Measurements from ENCODE around the gene LEF1. TPM values are rescaled to one million over a fixed set of nuclear protein-coding genes. Genes with fewer than 3 reads are reported as not detected.

The LEF1 gene
- polyA plus RNA-seq, 1 donor (not counting 4 experiments of a cell fraction or from before 2014, with no cell fraction given) = 1.5 TPM

- no peak overlapping the region for H3K4me3 ChIP-seq (ENCODE audit: control insufficient read depth in 2 of 3, extremely low read depth in 1 of 3, insufficient read depth in 2 of 3, low read depth in 1 of 3, low read length in 3 of 3)
- H4K20me1 ChIP-seq (ENCODE audit: control insufficient read depth, extremely low read depth, insufficient read depth, low read length) = no peaks in the 10 kb centered on the region
- TF ChIP-seq, protein P1, sequence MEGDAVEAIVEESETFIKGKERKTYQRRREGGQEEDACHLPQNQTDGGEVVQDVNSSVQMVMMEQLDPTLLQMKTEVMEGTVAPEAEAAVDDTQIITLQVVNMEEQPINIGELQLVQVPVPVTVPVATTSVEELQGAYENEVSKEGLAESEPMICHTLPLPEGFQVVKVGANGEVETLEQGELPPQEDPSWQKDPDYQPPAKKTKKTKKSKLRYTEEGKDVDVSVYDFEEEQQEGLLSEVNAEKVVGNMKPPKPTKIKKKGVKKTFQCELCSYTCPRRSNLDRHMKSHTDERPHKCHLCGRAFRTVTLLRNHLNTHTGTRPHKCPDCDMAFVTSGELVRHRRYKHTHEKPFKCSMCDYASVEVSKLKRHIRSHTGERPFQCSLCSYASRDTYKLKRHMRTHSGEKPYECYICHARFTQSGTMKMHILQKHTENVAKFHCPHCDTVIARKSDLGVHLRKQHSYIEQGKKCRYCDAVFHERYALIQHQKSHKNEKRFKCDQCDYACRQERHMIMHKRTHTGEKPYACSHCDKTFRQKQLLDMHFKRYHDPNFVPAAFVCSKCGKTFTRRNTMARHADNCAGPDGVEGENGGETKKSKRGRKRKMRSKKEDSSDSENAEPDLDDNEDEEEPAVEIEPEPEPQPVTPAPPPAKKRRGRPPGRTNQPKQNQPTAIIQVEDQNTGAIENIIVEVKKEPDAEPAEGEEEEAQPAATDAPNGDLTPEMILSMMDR (optimal IDR thresholded peaks at IDR 0.05 in 1 of 3, IDR thresholded peaks at IDR 0.05 in 1 of 3, conservative IDR thresholded peaks at IDR 0.05 in 1 of 3; ENCODE audit: extremely low read depth in 1 of 3, insufficient read depth in 2 of 3, low read length in 3 of 3) = no peak
- no peak for TF ChIP-seq EZH2 (IDR thresholded peaks at IDR 0.05; ENCODE audit: low read length)
- H3K4me2 ChIP-seq (ENCODE audit: control insufficient read depth, extremely low read depth, insufficient read depth, low read depth, low read length) = no peak overlapping the region
- no peaks in the 10 kb centered on the region for H3K9me3 ChIP-seq (ENCODE audit: control insufficient read depth, low read depth, low read length)
- no peaks in the 10 kb centered on the region for H3K79me2 ChIP-seq (ENCODE audit: control insufficient read depth, insufficient read depth, low read length)
- DNase-seq (ENCODE audit: low read depth, low spot score) (no peak), FAIRE-seq (no peak)
- no peaks in the 10 kb centered on the region for H3K4me1 ChIP-seq (ENCODE audit: control insufficient read depth, extremely low read depth, insufficient read depth, low read length)
- no peak overlapping the region for H2AFZ ChIP-seq (ENCODE audit: control insufficient read depth, low read length)
- H3K36me3 ChIP-seq (ENCODE audit: control insufficient read depth in 2 of 2, extremely low read depth in 1 of 2, insufficient read depth in 2 of 2, low read length in 2 of 2) = no peaks in the 10 kb centered on the region
- dilution Hi-C loops (cut with MboI; ENCODE audit: extremely low pct_ligation_motif_present, low sequenced_read_pairs) = no loop called here
- H3K9ac ChIP-seq (ENCODE audit: control insufficient read depth, extremely low read depth, insufficient read depth, low read length) = no peak overlapping the region
- H3K27ac ChIP-seq (ENCODE audit: control insufficient read depth, insufficient read depth, low read length) = no peak overlapping the region
- no peaks in the 10 kb centered on the region for H3K27me3 ChIP-seq (ENCODE audit: control insufficient read depth, extremely low read depth, insufficient read depth, low read length)
- H3K9me1 ChIP-seq (ENCODE audit: control insufficient read depth, extremely low read depth, insufficient read depth, low read length) = no peaks in the 10 kb centered on the region
Measured at GRCh38 chr4:108048157-108048556, 120.6 kb downstream of the LEF1 start.

DNA sequence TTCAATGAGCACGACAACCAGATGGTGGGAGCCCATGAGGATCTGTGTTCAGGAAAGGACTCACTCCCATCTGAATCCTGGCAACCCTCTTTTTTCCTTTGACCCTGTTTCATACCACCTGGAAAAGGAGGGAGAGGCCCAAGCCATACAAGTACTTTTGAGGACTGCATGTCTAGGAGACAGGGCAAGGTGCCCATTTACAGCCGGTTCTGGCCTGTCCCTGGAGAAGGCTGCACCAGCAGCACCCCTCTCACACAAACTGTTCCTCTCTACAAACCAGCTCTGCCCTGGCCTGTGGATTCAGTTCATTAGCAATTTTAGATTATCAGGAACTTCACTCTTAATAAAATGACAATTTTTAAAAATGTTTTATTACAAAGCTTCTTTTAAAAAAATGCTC, 121.5 kb downstream of the LEF1 start:
- Histone ChIP-seq H3K79me2 (ENCODE audit: control insufficient read depth, insufficient read depth, low read length) (no peaks in the 10 kb centered on the region), H3K9me1 (ENCODE audit: control insufficient read depth, extremely low read depth, insufficient read depth, low read length) (no peaks in the 10 kb centered on the region), H2AFZ (ENCODE audit: control insufficient read depth, low read length) (no peak overlapping the region), H3K9me3 (ENCODE audit: control insufficient read depth, low read depth, low read length) (no peaks in the 10 kb centered on the region), H3K4me1 (ENCODE audit: control insufficient read depth, extremely low read depth, insufficient read depth, low read length) (no peaks in the 10 kb centered on the region), H3K36me3 (ENCODE audit: control insufficient read depth in 2 of 2, extremely low read depth in 1 of 2, insufficient read depth in 2 of 2, low read length in 2 of 2) (no peaks in the 10 kb centered on the region), H3K27ac (ENCODE audit: control insufficient read depth, insufficient read depth, low read length) (no peak overlapping the region), H3K4me3 (ENCODE audit: control insufficient read depth in 2 of 3, extremely low read depth in 1 of 3, insufficient read depth in 2 of 3, low read depth in 1 of 3, low read length in 3 of 3) (no peak overlapping the region), H3K9ac (ENCODE audit: control insufficient read depth, extremely low read depth, insufficient read depth, low read length) (no peak overlapping the region), H3K27me3 (ENCODE audit: control insufficient read depth, extremely low read depth, insufficient read depth, low read length) (no peaks in the 10 kb centered on the region), H4K20me1 (ENCODE audit: control insufficient read depth, extremely low read depth, insufficient read depth, low read length) (no peaks in the 10 kb centered on the region), H3K4me2 (ENCODE audit: control insufficient read depth, extremely low read depth, insufficient read depth, low read depth, low read length) (no peak overlapping the region)
- TF ChIP-seq, protein P1 (optimal IDR thresholded peaks at IDR 0.05 in 1 of 3, IDR thresholded peaks at IDR 0.05 in 1 of 3, conservative IDR thresholded peaks at IDR 0.05 in 1 of 3; ENCODE audit: extremely low read depth in 1 of 3, insufficient read depth in 2 of 3, low read length in 3 of 3) = no peak
- TF ChIP-seq EZH2 (IDR thresholded peaks at IDR 0.05; ENCODE audit: low read length) = no peak
- FAIRE-seq = no peak
- dilution Hi-C loops (cut with MboI; ENCODE audit: extremely low pct_ligation_motif_present, low sequenced_read_pairs) = no loop called here
- no peak for DNase-seq (ENCODE audit: low read depth, low spot score)
